ENCODE results near the gene GSG1L.

GRCh38 chr16:27779641-27780164 is 283.8 kb downstream of the GSG1L start:
- TF ChIP-seq CTCF (IDR thresholded peaks at IDR 0.05; ENCODE audit: insufficient read depth, low read length, poor library complexity, severe bottlenecking) = no peak
- TF ChIP-seq EZH2phosphoT487 (conservative IDR thresholded peaks at IDR 0.05; ENCODE audit: low read length) = no peak
